Pancreas (tissue), 10 donors: ENCODE data around the gene KSR1. TPM values are rescaled to one million over a fixed set of nuclear protein-coding genes. Genes with fewer than 3 reads are reported as not detected.

Source experiments
- ATAC-seq, 4 donors: fragments of 200-7000 bp; cut with Tn5 transposase; one replicate each; pipeline versions ENCODE4 v1.8.0 to v1.9.1; 2020; ENCODE audit warnings: mild to moderate bottlenecking in 4 of 4, moderate library complexity in 4 of 4
- DNase-seq, 6 donors: peaks; one replicate each; pipeline ENCODE4 v3.0.0-alpha.2; 2020
- FAIRE-seq: peaks from 2 replicates; lab custom pipeline; 2012; peaks lifted over from hg19 to GRCh38; lab: Jason Lieb, UNC
- H3K27ac ChIP-seq, 4 donors: fragments of 200-600 bp; sonication (generic); 1 replicate in 3 of 4; 2 replicates in 1 of 4; pipeline versions ENCODE4 v1.5.0 to v1.8.0; 2020
- H3K27me3 ChIP-seq, 4 donors: fragments of 200-600 bp; one replicate each; pipeline ENCODE4 v1.8.0; 2021
- H3K36me3 ChIP-seq, 3 donors: fragments of 200-600 bp; sonication (generic) in 1 of 3; one replicate each; pipeline versions ENCODE4 v1.5.0 to v1.8.0; 2020 to 2021
- H3K4me1 ChIP-seq, 3 donors: fragments of 200-600 bp; one replicate each; pipeline ENCODE4 v1.8.0; 2021
- H3K4me3 ChIP-seq, 4 donors: fragments of 200-600 bp; sonication (generic) in 2 of 4; one replicate each; pipeline versions ENCODE4 v1.5.0 to v1.8.0; 2020 to 2021
- H3K9me3 ChIP-seq, 4 donors: fragments of 200-600 bp; one replicate each; pipeline ENCODE4 v1.8.0; 2021
- CTCF ChIP-seq, 4 donors: fragments of 200-600 bp; sonication (generic) in 3 of 4; IDR thresholded peaks; one replicate each; pipeline versions ENCODE4 v1.5.0 to v1.8.0; 2021; ENCODE audit warnings: antibody characterized with exemption in 4 of 4
- WGBS, 2 donors: extraction: QIAGEN DNeasy Blood & Tissue Kit; methylation state at CpG; one replicate each; pipeline ENCODE4 v1.1.7; 2013; 5-methylcytosine and 5-hydroxymethylcytosine counted together
- intact Hi-C, 3 donors: fragments of 100-400 bp; cut with DNase I; formaldehyde crosslinking; loops; one replicate each; pipeline versions ENCODE4 v1.11.1 to v1.14.2; 2022
- polyA plus RNA-seq, 2 donors: library from polyadenylated mRNA; stranded (reverse); fragments of 200-250 nt; gene quantifications; one replicate each; pipeline ENCODE4 v1.2.3, GENCODE V29; 2013
- total RNA-seq, 6 donors: library from RNA; stranded (reverse); fragmentation: NEBNext Ultra II Directional in 4 of 6; extraction: Animal tissue kit (Norgen Biotek cat#: 25700) in 4 of 6; gene quantifications; one replicate each; pipeline versions ENCODE4 v1.2.1 to v1.2.4, GENCODE V29; 2021 to 2023
- donor health status: healthy with polysubstance abuse.
- donor health status: DM: no; HTN: no; CAD: no; lungs with moderate emphysema.
- donor health status: DM: no; HTN: no; CAD: no.
- donor health status: control.
- donor health status: control.
- donor health status: Bipolar disorder and iron deficiency.
- donor health status: DM: yes; HTN: yes; CAD: no.
- donor health status: DM: no; HTN: no; CAD: no.
- donor health status: DM: no; HTN: no; CAD: no.
- donor health status: DM: yes; HTN: yes; CAD: no.

KSR1 gene
- total and polyA plus RNA-seq, 8 donors, result 68.2 to 139 (median 103) TPM

- Histone ChIP-seq H3K4me3 (no peak overlapping the region), H3K27me3 (no peaks in the 10 kb centered on the region), H3K36me3 (no peaks in the 10 kb centered on the region), H3K27ac (no peak overlapping the region), H3K9me3 (no peaks in the 10 kb centered on the region), H3K4me1 (peaks cover 12 to 18% (median 15%) of the 10 kb centered on the region in 3 donors)
- DNase-seq, result no peak
- WGBS, 2 donors, result 93 to 94% methylated on average over 9 of the region's 9 CpGs
- no peak for ATAC-seq
- FAIRE-seq, result no peak
- TF ChIP-seq CTCF (IDR thresholded peaks at IDR 0.05), result no peak
- intact Hi-C loops, result loop anchor here in 1 of 3 donors (10.0 kb wide), 1 partner anchor 63 kb away; no protein-coding TSS in a partner anchor
Observed at GRCh38 chr17:27477971-27478684, 21.9 kb downstream of the KSR1 start.

GRCh38 chr17:27478901-27479538 lies 22.8 kb downstream of the KSR1 start:
- intact Hi-C loops, result loop anchor here in 1 of 3 donors (10.0 kb wide), 1 partner anchor 64 kb away; no protein-coding TSS in a partner anchor
- 88 to 91% methylated on average over 10 of the region's 10 CpGs for WGBS, 2 donors

GRCh38 chr17:27479838-27480237 lies 23.6 kb downstream of the KSR1 start:
- H3K9me3 ChIP-seq, result no peaks in the 10 kb centered on the region

More at GRCh38 chr17:27478901-27479538, 22.8 kb downstream of the KSR1 start:
- Histone ChIP-seq H3K4me3 (no peak overlapping the region), H3K4me1 (peaks cover 3 to 9% (median 6%) of the 10 kb centered on the region in 3 donors), H3K36me3 (no peaks in the 10 kb centered on the region), H3K27ac (no peak overlapping the region), H3K27me3 (no peaks in the 10 kb centered on the region), H3K9me3 (no peaks in the 10 kb centered on the region)
- no peak for DNase-seq
- no peak for TF ChIP-seq CTCF (IDR thresholded peaks at IDR 0.05)
- no peak for FAIRE-seq
- no peak for ATAC-seq

GRCh38 chr17:27480699-27481098 lies 24.5 kb downstream of the KSR1 start:
- FAIRE-seq (no peak), DNase-seq (no peak), ATAC-seq (no peak)
- Histone ChIP-seq H3K4me1 (peaks cover 0 to 6% (median 0%) of the 10 kb centered on the region in 3 donors), H3K4me3 (no peak overlapping the region), H3K27ac (no peak overlapping the region), H3K9me3 (no peaks in the 10 kb centered on the region), H3K36me3 (no peaks in the 10 kb centered on the region), H3K27me3 (no peaks in the 10 kb centered on the region)
- TF ChIP-seq CTCF (IDR thresholded peaks at IDR 0.05), result no peak
- intact Hi-C loops, result no loop called here
- WGBS, 2 donors, result 87 to 92% methylated on average over 4 of the region's 4 CpGs

More at GRCh38 chr17:27479838-27480237, 23.6 kb downstream of the KSR1 start:
- ATAC-seq (no peak), FAIRE-seq (no peak), DNase-seq (no peak)
- no peak overlapping the region for H3K4me3 ChIP-seq
- intact Hi-C loops, result loop anchor here in 1 of 3 donors (10.0 kb wide), 1 partner anchor 65 kb away; no protein-coding TSS in a partner anchor
- no peaks in the 10 kb centered on the region for H3K36me3 ChIP-seq
- 95 to 97% methylated on average over 3 of the region's 3 CpGs for WGBS, 2 donors
- peaks cover 0 to 2% (median 0%) of the 10 kb centered on the region in 3 donors for H3K4me1 ChIP-seq
- no peak overlapping the region for H3K27ac ChIP-seq
- TF ChIP-seq CTCF (IDR thresholded peaks at IDR 0.05), result no peak
- H3K27me3 ChIP-seq, result no peaks in the 10 kb centered on the region
